Amniotic epithelial cell (primary cell): ENCODE data around the gene TMEM86B.
A peak's percentile ranks its signal among the peaks of the same experiment; 100 is the strongest.

Experiments used
- DNase-seq: peaks from one replicate; pipeline ENCODE4 v3.0.0-alpha.2; 2010; ENCODE audit warnings: low read depth

TMEM86B gene, protein sequence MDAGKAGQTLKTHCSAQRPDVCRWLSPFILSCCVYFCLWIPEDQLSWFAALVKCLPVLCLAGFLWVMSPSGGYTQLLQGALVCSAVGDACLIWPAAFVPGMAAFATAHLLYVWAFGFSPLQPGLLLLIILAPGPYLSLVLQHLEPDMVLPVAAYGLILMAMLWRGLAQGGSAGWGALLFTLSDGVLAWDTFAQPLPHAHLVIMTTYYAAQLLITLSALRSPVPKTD

DNA sequence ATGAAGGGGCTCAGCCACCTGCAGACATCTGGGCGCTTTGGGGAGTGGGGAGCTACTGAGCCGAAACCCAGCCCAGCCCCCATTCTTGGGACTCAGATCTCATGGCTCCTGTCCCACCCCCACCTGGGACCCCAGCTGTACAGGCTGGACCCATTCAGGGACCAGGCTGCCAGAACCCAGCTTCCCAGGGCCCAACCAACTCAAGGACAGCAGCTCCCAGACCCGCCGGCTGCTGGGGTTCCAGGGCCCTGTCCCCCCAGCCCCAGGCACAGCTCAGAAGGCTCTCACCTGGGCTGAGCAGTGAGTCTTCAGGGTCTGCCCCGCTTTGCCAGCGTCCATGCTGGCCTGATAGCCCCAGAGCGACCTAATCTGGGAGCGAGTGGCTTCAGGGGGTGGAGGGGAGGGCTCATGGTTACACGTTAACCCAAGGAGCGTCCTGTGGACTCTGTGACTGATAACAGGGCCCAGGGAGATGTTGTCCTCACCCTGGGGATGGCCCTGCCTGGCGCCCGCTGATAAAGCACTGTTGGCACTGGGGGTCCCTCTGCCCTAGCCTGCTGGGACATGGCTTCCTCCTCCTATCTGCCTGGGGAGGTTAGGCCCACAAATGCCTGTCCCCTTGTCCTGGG, at the start of gene TMEM86B:
TMEM86B (minus strand) TSS at position 361 of the 629 bp plus-strand sequence; CDS start at position 339, 22 bp downstream.
- DNase-seq = no peak

DNA sequence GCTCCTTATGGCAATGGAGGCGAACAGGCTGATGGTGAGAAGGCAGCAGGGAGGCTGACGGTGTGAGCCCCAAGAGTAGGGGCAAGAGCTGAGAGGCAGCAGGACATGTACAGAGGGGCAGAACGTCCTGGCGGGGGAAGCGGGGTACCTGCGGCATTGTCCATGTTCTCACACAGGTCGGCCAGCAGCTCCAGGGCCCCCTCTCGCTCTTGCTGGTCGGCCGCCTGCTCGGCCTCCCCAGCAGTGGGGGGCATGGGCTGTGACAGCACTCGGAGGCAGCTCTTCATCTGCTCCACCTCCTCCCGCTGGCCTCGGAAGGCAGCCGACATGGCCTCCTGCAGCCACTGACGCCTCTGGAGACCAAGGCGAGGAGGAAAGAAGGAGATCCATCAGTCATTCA, 48.9 kb upstream of the TMEM86B start:
- DNase-seq = no peak

DNA sequence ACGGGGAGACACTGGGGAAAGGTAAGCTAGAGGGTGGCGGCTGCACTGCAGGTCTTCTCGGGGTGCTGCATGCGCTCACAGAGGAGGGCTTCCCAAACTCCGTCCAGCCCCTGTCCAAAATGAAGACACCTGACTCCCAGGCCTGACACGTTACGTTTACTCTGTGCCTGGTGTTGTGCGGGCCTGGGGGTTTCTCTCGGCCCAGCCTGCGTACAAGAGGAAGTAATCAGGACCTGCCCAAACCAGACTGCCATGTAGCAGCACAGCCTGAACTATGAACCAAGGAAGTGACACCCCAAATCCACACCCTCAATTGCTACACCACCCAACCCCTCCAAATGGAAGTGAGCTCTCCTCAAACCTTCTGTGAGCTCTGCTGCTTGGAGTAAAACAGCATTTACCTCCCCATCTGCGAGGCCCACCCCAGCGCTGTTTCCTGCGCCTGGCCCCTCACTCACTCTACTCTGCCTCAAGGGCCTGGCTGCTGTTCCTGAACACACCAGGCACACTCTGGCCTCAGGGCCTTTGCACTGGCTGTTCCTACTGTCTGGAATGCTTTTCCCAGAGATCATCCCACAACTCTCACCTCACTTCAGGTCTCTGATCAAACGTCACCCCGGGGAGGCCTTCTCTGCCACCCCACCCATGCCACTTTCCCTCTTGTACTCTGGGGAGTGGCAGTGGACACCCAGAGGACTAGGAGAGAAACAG, 48.3 kb upstream of the TMEM86B start:
- DNase-seq = no peak

DNA sequence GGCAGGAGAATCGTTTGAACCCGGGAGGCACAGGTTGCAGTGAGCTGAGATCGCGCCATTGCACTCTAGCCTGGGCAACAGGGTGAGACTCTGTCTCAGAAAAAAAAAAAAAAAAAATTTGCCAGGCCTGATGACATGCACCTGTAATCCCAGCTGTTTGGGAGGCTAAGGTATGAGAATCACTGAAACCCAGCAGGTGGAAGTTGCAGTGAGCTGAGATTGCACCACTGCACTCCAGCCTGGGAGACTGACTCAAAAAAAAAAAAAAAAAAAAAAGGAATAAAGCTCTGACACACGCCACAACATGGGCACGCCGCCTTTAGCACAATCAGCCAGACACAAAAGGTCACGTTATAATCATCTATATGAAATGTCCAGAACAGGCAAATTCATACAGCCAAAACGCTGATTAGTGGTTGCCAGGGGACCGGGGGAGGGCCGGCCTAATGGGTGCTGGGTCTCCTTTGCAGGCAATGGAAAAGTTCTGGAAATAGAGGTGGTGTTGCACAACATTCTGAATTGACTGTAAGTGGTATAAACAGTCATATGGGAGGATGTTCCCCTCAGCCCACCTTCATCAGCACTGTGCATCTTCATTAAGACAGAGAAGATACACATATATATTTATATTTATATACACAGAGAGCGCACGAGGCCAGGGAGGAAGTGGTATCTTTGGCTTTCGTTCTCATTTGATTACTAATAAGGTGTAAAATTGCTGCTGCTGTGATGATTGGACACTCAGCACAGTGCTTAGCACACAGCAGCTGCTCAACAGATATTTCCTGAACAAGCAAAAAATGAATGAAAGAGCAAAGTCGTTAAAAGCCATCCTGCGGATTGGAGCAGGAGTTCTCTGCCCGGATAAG, 47.5 kb upstream of the TMEM86B start:
- no peak for DNase-seq

DNA sequence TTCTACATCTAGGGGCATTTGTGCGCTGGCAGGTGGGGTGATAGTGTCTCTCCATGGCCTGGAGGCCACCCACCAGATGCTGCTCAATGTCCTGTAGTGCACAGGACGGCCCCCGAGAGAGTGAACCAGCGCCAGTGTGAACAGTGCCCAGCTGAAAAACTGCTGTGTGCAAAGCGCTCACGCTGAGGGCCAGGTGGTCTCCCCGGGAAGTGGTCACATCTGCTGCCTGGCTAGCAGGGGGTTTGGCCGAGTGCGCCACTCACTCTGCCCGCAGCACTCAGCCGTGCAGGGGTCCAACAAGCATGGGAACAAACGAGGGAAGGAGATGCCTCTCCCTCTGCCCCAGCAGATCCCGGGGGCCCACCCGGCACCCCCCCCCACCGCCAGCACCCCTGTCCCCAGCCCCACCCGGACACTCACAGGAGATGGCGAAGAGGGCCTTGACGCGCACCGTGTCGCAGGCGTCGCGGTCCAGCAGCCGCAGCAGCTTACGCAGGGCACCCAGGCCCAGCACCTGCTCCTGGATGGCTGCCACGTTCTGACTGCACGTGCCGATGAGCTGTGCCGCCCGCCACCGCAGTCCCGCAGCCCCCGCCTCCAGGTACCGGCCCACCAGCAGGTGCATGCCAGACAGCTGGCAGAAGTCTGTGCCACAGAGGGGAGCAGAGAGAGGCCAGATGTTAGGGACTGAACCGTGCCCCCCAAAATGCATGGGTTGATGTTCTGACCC, 45.6 kb upstream of the TMEM86B start:
- DNase-seq = no peak

DNA sequence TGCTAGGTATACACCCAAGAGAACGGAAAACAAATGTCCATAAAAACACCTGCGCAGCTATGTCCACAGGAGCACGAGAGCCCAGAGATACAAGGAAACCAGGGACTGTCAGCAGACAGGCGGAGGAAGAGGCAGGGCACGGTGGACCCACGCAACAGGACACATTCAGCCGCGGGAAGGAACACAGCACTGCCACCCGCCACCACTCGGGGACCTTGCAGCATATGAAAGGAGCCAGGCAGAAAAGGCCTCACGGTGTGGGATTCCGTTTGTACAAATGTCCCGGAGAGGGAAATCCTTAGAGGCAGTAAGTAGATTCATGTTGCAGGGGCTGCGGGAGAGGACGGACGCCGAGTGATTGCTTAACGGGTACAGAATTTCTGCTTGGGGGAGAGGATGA, 43.6 kb upstream of the TMEM86B start:
- DNase-seq = no peak

DNA sequence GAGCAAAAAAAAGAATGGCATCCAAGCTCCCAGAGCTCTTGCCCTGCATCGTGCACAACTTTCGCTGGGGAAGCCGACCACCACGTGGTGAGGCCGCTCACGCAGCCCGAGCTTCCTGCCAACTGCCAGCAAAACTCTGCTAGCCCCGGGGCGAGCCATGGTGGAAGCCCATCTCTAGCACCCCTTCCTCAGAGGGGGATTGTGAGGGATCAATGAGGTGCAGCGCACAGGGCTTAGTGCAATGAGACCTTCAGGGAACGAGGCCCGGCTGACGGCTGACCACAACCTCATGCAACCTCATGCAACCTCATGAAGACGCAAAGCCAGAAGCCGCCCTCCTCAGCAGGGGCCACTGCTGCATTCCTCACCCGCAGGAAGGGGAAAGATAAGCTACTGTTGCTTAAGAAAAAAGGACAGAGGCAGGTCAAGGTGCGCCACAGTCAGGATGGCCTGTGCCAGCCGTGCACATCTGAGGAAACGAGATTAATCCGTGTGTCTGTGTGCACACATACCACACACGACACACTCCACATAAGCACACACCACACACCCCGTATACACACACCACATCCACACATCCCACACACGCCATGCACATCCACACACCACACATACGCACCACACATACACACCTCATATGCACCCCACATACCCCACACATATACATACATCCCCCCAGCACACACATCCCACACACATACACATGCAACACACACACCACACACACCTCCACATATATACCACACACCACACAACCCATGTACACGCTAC, 41.8 kb upstream of the TMEM86B start:
- no peak for DNase-seq

DNA sequence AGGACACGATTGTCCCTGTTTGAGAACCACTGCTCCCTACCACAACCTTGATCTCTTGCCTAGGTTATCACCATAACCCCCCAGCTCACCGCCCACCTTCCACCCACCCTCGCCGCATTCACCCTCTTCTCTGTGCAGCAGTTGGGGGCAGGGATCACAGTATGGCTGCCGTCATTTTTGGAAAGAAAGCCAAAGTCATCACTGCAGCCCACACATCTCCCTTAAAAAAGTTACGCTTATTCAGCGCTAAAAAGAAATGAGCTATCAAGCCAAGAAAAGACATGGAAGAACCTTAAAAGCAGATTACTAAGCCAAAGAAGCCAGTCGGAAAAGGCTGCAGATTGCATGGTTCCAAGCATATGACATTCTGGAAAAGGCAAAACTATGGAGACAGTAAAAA, 40.7 kb upstream of the TMEM86B start:
- DNase-seq = no peak

DNA sequence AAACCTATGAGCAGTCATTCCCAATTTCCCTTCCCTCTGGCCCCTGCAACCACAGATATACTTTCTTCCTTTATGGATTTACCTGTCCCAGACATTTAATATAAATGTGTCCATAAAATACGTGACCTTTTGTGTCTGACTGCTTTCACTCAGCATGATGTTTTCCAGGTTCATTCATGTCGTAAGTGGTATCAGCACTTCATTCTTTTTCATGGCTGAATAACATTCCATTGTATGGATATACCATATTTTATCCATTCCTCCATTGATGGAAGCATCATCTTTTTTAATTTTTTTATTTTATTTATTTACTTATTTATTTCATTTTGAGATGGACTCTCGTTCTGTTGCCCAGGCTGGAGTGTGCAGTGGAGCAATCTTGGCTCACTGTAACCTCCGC, 38.3 kb upstream of the TMEM86B start:
- no peak for DNase-seq

DNA sequence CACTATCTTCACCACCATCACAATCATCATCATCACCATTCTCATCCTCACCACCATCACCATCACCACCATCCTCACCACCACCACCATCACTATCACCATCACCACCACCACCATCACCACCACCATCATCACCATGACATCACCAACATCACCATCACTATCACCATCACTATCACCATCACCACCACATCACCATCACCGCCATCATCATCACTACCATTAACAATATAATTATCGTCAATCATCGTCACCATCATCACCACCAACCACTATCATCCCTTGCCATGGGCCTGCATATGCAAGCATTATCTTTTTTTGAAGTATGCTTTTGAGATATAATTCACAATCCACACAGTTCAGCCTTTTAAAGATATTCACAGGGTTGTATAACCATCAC, 37.8 kb upstream of the TMEM86B start:
- DNase-seq = no peak

DNA sequence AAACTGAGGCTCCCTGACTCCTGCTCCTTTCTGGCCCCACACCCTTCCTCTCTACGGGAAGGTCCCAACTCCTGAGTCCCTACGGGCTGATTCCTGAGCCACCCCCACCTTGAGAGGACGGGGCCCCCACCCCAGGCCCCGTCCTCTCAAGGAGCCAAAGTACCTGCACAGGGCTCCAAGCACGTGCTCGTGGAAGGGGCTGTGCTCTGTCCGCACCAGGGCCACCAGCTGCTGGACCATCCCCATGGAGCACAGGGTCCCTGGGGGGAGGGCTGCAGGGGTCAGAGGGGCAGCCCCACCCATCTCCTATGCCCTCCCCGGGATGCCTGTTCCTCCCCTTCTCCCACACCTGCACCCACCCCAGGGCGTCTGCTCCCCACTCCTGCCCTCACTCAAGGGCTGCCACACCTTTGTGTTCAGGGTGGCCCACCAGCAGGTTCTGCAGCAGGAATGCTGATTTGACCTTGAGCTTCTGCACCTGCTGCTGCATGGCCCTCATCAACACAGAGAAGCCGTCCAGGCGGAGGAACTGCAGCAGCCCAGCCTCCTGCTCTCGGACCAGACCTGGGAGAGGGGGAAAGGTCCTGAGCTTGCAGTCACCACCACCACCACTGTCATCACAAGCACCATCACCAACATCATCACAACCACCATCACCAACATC, 37.3 kb upstream of the TMEM86B start:
- DNase-seq = no peak

DNA sequence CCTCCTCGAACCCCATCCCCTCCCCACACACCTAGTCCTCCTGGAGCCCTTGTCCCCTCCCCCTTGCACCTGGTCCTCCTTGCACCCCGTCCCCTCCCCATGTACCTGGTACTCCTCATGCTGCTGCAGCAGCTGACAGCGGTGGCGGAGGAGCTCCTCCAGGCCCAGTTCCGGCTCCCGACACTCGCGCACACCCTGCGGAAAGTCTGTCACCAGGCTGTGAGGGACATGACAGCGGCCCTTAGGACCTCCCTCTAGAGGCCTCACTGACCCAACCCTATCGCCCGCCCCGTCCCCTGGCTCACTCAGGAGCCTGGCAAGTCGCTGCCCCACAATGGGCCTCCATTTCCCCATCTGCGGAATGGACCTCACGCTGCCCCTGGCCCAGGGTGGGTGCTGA, 36.6 kb upstream of the TMEM86B start:
- no peak for DNase-seq

DNA sequence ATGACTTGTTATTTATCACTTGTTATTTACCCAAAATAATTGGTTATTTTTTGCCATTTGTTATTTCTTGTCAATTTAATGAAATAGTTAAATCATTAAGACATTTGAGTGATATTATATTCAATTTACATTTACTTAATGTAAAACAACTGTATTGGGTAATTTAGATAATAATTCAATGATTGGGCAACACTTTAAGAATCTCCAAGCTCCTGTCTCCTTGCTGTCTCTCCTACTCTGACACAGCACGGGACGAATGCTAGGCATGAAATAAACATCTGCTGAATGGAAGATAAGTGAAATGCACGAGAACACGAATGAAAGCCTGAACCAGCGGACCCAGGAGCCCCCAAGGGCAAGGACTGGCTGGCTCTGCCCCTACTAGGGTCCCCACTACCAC, 36.0 kb upstream of the TMEM86B start:
- peak; percentile 75 for DNase-seq

DNA sequence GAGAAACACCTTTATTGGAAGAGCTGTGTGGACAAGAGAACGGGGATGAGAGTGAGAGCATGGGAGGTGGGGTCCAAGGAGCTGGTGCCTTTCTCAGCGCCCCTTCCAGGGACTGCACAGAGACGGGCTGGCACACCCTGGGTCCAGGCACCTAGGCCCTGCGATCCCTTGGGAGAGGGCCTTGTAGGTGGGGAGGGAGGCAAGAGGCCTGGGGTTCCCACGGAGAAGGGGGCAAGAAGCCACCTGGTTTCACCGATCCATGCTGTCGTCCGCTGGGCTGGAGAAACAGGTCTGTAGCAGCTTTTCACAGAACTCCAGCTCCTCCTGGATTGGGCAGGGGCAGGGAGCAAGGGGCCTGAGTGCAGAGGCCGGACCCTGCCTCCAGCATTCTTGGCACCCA, 33.8 kb upstream of the TMEM86B start:
- DNase-seq = no peak

DNA sequence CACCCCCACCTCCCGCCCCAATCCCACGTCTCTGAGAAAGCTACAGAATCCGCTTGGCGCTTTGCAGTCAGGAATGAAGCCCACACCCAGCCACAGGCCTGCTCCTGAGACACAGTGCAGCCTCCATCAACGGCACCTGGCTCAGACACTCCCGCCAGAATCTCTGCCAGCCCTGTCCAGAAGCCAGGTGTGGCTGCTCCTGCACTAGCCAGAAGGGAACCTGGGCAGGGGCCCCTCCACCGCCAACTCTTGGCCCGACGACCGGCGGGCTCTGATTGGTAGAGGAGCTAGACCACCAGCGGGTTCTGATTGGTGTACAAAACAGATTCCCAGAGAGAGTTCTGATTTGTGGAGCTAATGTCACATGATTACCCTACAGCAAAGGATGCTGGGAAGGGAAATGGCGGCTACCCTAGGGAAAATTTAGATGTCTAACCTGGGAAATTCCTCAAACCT, 33.1 kb upstream of the TMEM86B start:
- DNase-seq = no peak

DNA sequence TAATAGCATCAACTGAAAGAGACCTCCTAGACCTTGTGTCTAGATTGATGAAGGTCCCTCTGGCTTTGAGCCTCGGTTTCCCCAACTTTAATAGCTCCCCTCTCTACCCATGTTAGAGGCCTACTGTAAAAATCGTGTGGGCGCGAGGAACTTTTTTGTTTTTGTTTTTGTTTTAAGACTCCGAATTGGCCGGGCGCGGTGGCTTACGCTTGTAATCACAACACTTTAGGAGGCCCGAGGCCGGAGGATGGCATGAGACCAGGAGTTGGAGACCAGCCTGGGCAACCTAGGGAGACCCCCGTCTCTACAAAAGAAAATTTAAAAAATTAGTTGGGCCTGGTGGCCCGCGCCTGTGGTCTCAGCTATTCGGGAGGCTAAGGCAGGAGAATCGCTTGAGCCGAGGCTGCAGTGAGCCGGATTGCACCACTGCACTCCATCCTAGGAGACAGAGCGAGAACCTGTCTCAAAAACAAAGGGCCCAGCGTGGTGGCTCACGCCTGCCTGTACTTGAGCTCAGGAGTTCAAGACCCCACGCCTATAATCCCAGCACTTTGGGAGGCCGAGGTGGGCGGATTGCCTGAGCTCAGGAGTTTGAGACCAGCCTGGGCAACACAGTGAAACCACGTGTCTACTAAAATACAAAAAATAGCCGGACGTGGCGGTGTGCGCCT, 31.1 kb upstream of the TMEM86B start:
- DNase-seq = peak; percentile 17

DNA sequence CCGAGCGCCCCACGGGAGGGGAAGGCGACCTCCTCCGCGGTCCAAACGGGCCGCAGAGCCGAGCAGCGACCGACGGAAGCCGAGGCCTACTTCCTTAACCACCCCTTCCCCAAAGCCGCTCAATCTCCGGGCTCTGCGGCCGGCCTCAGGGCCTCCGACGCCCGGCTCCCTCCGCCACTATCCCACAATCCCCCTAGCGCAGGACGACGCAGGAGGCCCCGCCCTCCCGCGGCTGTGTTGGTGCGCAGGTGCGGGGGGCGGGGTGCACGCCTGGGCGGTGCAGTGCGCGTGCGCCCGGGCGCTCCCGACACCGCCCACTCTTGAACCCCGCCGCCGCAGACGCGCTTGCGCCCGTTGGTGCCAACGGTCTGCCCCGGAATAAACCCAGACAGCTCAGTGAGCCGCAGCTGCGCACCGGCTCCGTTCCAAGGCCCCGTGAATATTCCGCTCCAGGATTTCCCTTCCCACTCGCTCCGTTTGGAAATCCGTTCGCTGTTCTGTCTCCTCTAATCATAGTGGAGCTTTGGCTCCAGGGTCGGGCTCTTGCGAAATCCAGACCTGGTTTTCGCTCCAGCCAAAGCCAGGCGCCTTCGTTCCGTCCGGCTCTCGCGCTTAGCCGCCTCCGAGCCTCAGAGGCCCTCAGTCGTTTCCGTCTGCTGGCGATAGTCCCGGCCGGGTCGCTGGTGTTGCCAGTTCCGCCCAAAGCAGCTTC, 30.4 kb upstream of the TMEM86B start, which contains the start of gene PPP6R1:
PPP6R1 (minus strand) TSS at position 190 of the 712 bp plus-strand sequence. CDS start 11,914 bp downstream, outside the sequence.
- DNase-seq = peak; percentile 99

DNA sequence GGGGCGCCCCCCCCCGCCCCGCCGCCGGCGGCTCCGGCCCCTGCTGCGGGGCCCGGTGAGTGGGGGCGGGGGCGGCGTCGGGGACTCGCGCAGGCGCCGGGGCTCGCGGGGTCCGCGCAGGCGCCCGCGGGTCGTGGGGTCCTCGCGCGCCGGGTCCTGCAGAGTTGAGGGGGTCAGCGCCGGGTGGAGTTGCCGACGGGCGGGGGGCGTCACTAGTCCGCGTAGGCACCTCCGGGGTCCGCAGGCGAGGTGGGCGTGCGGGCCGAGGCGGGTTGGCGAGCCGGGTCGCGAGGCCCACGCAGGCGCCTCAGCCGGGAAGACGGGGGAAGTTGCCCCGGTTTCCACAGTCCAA, 29.9 kb upstream of the TMEM86B start:
- no peak for DNase-seq
